ENCODE measurements around the gene UTY. TPM values are rescaled to one million over a fixed set of nuclear protein-coding genes. Genes with fewer than 3 reads are reported as not detected.

Gene UTY
- total and polyA plus RNA-seq, 9 of the 15 experiments (the other 6 are each of a cell fraction or from before 2014, with no cell fraction given), result 0.09 TPM; not detected in 8

DNA sequence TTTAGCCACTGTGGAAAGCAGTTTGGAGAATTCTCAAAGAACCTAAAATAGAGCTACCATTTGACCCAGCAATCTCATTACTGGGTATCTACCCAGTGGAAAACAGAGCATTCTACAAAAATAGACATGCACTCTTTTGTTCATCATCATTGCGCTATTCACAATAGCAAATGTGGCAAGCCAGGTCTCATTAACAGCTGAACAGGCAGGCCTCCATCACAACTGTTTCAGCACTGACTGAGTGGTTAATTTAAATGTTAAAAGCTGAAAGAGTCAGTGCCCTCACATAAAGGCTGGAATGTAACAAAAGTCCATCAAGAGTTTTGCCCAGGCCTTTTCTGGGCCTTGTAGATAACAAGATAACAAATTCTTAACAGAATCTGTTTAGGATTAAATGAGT, 166.9 kb downstream of the UTY start:
- H3K4me3 ChIP-seq, result no peak overlapping the region
- no peaks in the 10 kb centered on the region for H3K9me1 ChIP-seq (ENCODE audit: control insufficient read depth, insufficient read depth, low read length)
- H3K27me3 ChIP-seq (ENCODE audit: control insufficient read depth in 2 of 2, insufficient read depth in 2 of 2, low read length in 2 of 2), result no peaks in the 10 kb centered on the region
- intact Hi-C loops (cut with micrococcal nuclease), result no loop called here
- H3K79me2 ChIP-seq (ENCODE audit: control insufficient read depth, insufficient read depth, low read length), result no peaks in the 10 kb centered on the region
- no peak overlapping the region for H3K9ac ChIP-seq (ENCODE audit: insufficient read depth in 1 of 2, low read depth in 2 of 2, low read length in 2 of 2)
- in situ Hi-C loops (cut with MboI), result no loop called here
- H4K20me1 ChIP-seq (replicated peaks; ENCODE audit: control insufficient read depth, insufficient read depth, low read length), result no peaks in the 10 kb centered on the region
- POLR2A ChIA-PET, result no interaction called here
- no peaks in the 10 kb centered on the region for H3K9me3 ChIP-seq (replicated peaks; ENCODE audit: control insufficient read depth, insufficient read depth, low read depth, low read length)
- CTCF ChIA-PET (ENCODE audit: low intra/inter-chr PET ratio), result no interaction called here
- ATAC-seq (no peak), DNase-seq (ENCODE audit: extremely low read depth in 1 of 4, low spot score in 3 of 4) (no peak), FAIRE-seq (no peak)
- H3K4me2 ChIP-seq (ENCODE audit: insufficient read depth, low read length), result no peak overlapping the region
- no peaks in the 10 kb centered on the region for H3K36me3 ChIP-seq (ENCODE audit: control insufficient read depth, insufficient read depth, low read length)
- TF ChIP-seq CSDE1 (IDR thresholded peaks at IDR 0.05) (no peak), SIRT6 (IDR thresholded peaks at IDR 0.05; ENCODE audit: low read depth, low read length) (no peak), MYNN (IDR thresholded peaks at IDR 0.05) (no peak), MYNN (CRISPR knock-in tag; IDR thresholded peaks at IDR 0.05) (no peak), NCOA4 (IDR thresholded peaks at IDR 0.05; ENCODE audit: partially characterized antibody) (no peak)
- TF ChIP-seq, protein P1, sequence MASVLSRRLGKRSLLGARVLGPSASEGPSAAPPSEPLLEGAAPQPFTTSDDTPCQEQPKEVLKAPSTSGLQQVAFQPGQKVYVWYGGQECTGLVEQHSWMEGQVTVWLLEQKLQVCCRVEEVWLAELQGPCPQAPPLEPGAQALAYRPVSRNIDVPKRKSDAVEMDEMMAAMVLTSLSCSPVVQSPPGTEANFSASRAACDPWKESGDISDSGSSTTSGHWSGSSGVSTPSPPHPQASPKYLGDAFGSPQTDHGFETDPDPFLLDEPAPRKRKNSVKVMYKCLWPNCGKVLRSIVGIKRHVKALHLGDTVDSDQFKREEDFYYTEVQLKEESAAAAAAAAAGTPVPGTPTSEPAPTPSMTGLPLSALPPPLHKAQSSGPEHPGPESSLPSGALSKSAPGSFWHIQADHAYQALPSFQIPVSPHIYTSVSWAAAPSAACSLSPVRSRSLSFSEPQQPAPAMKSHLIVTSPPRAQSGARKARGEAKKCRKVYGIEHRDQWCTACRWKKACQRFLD (CRISPR knock-in tag; IDR thresholded peaks at IDR 0.05), result no peak
- TF ChIP-seq, protein P2, sequence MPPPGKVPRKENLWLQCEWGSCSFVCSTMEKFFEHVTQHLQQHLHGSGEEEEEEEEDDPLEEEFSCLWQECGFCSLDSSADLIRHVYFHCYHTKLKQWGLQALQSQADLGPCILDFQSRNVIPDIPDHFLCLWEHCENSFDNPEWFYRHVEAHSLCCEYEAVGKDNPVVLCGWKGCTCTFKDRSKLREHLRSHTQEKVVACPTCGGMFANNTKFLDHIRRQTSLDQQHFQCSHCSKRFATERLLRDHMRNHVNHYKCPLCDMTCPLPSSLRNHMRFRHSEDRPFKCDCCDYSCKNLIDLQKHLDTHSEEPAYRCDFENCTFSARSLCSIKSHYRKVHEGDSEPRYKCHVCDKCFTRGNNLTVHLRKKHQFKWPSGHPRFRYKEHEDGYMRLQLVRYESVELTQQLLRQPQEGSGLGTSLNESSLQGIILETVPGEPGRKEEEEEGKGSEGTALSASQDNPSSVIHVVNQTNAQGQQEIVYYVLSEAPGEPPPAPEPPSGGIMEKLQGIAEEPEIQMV (tag; conservative IDR thresholded peaks at IDR 0.05; ENCODE audit: low read depth), result no peak
- TF ChIP-seq, protein P3, sequence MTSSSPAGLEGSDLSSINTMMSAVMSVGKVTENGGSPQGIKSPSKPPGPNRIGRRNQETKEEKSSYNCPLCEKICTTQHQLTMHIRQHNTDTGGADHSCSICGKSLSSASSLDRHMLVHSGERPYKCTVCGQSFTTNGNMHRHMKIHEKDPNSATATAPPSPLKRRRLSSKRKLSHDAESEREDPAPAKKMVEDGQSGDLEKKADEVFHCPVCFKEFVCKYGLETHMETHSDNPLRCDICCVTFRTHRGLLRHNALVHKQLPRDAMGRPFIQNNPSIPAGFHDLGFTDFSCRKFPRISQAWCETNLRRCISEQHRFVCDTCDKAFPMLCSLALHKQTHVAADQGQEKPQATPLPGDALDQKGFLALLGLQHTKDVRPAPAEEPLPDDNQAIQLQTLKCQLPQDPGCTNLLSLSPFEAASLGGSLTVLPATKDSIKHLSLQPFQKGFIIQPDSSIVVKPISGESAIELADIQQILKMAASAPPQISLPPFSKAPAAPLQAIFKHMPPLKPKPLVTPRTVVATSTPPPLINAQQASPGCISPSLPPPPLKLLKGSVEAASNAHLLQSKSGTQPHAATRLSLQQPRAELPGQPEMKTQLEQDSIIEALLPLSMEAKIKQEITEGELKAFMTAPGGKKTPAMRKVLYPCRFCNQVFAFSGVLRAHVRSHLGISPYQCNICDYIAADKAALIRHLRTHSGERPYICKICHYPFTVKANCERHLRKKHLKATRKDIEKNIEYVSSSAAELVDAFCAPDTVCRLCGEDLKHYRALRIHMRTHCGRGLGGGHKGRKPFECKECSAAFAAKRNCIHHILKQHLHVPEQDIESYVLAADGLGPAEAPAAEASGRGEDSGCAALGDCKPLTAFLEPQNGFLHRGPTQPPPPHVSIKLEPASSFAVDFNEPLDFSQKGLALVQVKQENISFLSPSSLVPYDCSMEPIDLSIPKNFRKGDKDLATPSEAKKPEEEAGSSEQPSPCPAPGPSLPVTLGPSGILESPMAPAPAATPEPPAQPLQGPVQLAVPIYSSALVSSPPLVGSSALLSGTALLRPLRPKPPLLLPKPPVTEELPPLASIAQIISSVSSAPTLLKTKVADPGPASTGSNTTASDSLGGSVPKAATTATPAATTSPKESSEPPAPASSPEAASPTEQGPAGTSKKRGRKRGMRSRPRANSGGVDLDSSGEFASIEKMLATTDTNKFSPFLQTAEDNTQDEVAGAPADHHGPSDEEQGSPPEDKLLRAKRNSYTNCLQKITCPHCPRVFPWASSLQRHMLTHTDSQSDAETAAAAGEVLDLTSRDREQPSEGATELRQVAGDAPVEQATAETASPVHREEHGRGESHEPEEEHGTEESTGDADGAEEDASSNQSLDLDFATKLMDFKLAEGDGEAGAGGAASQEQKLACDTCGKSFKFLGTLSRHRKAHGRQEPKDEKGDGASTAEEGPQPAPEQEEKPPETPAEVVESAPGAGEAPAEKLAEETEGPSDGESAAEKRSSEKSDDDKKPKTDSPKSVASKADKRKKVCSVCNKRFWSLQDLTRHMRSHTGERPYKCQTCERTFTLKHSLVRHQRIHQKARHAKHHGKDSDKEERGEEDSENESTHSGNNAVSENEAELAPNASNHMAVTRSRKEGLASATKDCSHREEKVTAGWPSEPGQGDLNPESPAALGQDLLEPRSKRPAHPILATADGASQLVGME (CRISPR knock-in tag; IDR thresholded peaks at IDR 0.05), result no peak
- no peak overlapping the region for H3K27ac ChIP-seq (ENCODE audit: extremely low read depth, low read depth, low read length)
- no peak overlapping the region for H2AFZ ChIP-seq (ENCODE audit: low read depth, low read length)
- WGBS (ENCODE audit: insufficient coverage, low coverage, missing lambda C conversion rate), result no CpG with 5 or more reads among the region's 1 CpG
- BruUV-seq (replicated peaks), result no TSS peak
- H3K4me1 ChIP-seq (replicated peaks in 1 of 2; ENCODE audit: control insufficient read depth in 2 of 2, insufficient read depth in 2 of 2, low read length in 2 of 2), result no peaks in the 10 kb centered on the region
